Nephron progenitor cell (in vitro differentiated cells): Measurements from ENCODE around the gene PALLD.
"Not testable (repeated sequence)": the region's sequence is repeated elsewhere in the genome, so short reads cannot be mapped to it uniquely, and the experiment has no call there.

ENCODE experiments used
- DNase-seq: peaks from one replicate; pipeline ENCODE4 v3.0.0; 2021
- H3K27ac Mint-ChIP-seq: 2 replicates; pipeline ENCODE4 v1.8.0; 2021; ENCODE audit warnings: mild to moderate bottlenecking, moderate library complexity, mixed read lengths
- H3K27me3 Mint-ChIP-seq: 2 replicates; pipeline ENCODE4 v1.8.0; 2021; ENCODE audit warnings: mild to moderate bottlenecking, low read depth, mixed read lengths; ENCODE audit not compliant: poor library complexity
- H3K36me3 Mint-ChIP-seq: 2 replicates; pipeline ENCODE4 v1.8.0; 2021; ENCODE audit warnings: low read depth, mixed read lengths
- H3K4me1 Mint-ChIP-seq: 2 replicates; pipeline ENCODE4 v1.8.0; 2021; ENCODE audit warnings: mixed read lengths
- H3K4me3 Mint-ChIP-seq: 2 replicates; pipeline ENCODE4 v1.8.0; 2021; ENCODE audit warnings: mild to moderate bottlenecking, moderate library complexity, mixed read lengths
- H3K9me3 Mint-ChIP-seq: 2 replicates; pipeline ENCODE4 v1.8.0; 2021; ENCODE audit warnings: mild to moderate bottlenecking, moderate library complexity, mixed read lengths
- CTCF ChIP-seq: fragments of 200-600 bp; sonication (generic); IDR thresholded peaks from 2 replicates; pipeline ENCODE4 v1.5.0; 2021; ENCODE audit warnings: antibody characterized with exemption

Gene PALLD

DNA sequence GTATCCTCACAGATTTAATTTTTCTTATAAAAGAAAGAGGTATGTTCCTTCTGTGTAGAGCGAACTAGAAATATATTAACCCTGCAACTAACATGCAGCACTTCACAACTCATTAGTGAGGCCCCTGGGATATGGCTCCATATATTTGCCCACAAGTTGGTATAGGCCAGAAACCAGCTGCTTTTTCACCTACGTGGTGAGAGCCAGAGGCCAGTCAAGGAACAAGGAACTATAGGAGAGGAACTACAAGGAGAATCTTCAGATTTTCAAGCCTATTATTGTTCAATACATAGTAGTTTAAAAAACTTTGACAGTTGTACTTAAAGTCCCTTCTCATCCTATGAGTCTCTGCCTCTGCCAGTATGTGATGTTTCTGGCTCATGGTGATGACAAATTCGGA is 307.3 kb downstream of the PALLD start:
- Mint-ChIP-seq H3K27me3 (peaks cover 2% of the 10 kb centered on the region), H3K36me3 (peaks cover 19% of the 10 kb centered on the region), H3K4me1 (peaks cover 24% of the 10 kb centered on the region), H3K9me3 (no peaks in the 10 kb centered on the region), H3K4me3 (no peak overlapping the region), H3K27ac (no peak overlapping the region)
- TF ChIP-seq CTCF: no peak
- no peak for DNase-seq

GRCh38 chr4:168805341-168805740 is 308.5 kb downstream of the PALLD start:
- Mint-ChIP-seq H3K4me1 (peaks cover 24% of the 10 kb centered on the region), H3K27ac (no peak overlapping the region), H3K36me3 (peaks cover 25% of the 10 kb centered on the region), H3K9me3 (peaks cover 3% of the 10 kb centered on the region), H3K27me3 (peaks cover 4% of the 10 kb centered on the region), H3K4me3 (no peak overlapping the region)
- DNase-seq: no peak
- no peak for TF ChIP-seq CTCF

- not testable (repeated sequence) for H3K4me3 Mint-ChIP-seq, H3K9me3 Mint-ChIP-seq, DNase-seq, H3K27me3 Mint-ChIP-seq
- Mint-ChIP-seq H3K4me1 (peaks cover 28% of the 10 kb centered on the region), H3K27ac (peak overlapping the region; percentile 93), H3K36me3 (peaks cover 25% of the 10 kb centered on the region)
Observed at GRCh38 chr4:168806247-168806646, 309.4 kb downstream of the PALLD start.

DNA sequence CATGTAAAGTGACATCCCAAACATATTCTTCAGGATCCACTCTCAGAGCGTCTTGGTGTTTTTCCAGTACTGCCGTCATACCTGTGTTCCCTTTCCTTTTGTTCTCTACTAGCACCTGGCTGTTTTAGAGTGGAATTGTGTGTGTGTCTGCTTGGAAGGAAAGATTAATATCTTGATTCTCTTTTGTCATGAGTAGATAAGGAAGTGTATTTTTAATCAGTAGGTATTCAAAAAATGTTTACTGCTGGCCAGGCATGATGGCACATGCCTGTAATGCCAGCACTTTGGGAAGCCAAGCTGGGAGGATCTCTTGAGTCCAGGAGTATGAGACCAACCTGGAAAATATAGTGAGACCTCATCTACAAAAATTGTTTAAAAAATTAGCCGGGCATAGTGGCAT is 314.4 kb downstream of the PALLD start:
- no peak for TF ChIP-seq CTCF
- Mint-ChIP-seq H3K27me3 (peaks cover 4% of the 10 kb centered on the region), H3K9me3 (peaks cover 3% of the 10 kb centered on the region), H3K36me3 (peaks cover 14% of the 10 kb centered on the region), H3K4me1 (peaks cover 44% of the 10 kb centered on the region), H3K4me3 (no peak overlapping the region), H3K27ac (peak overlapping the region; percentile 77)
- DNase-seq: no peak

DNA sequence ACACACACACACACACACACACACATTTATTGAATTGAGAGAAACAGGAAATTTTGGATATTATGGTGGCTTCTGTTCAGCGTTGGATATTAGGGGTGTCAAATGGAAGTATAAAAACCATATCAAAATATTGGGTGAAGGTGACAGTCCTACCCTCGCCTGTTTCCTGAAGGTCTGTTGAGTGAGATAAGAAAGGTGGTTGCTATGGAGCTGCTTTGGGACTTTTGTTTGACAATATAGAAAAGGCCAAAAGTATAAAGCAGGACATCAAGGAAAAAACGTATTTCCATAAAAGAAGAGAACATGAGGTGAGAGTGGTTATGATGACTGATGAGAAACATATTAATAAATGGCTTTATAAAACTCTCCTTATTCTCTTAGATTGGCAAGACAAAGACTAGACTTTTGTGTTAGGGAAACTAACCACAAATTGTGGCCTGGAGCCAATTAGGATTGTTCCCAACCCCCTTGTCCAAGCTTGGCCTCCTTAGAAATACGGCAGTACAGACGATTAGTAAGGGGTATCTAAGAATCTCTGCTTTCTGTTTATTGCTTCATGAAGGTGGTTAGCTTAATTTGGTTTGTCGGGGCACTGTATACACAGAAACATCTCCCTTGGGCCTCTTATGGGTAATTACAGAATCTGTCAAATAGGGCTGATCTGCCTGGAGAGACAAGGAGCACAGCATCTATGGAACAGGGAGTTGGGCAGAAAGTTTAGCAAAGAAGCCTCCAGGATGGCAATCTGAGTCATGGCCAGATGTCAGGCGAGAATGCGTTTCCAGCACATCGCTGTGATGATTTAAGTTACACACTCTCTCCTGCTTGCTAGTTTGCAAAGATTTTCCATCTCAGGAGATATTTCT is 315.2 kb downstream of the PALLD start:
- Mint-ChIP-seq H3K4me1 (peaks cover 49% of the 10 kb centered on the region), H3K4me3 (no peak overlapping the region)

GRCh38 chr4:168812806-168813205 is 316.0 kb downstream of the PALLD start:
- H3K4me1 Mint-ChIP-seq: peaks cover 57% of the 10 kb centered on the region
- TF ChIP-seq CTCF: no peak
- H3K27me3 Mint-ChIP-seq: peaks cover 8% of the 10 kb centered on the region
- peaks cover 3% of the 10 kb centered on the region for H3K9me3 Mint-ChIP-seq
- DNase-seq: no peak
- peaks cover 5% of the 10 kb centered on the region for H3K36me3 Mint-ChIP-seq
- peak overlapping the region; percentile 52 for H3K27ac Mint-ChIP-seq
- no peak overlapping the region for H3K4me3 Mint-ChIP-seq

More for the DNA sequence above, 315.2 kb downstream of the PALLD start:
- TF ChIP-seq CTCF: no peak
- H3K9me3 Mint-ChIP-seq: peaks cover 3% of the 10 kb centered on the region
- DNase-seq: no peak
- H3K36me3 Mint-ChIP-seq: peaks cover 7% of the 10 kb centered on the region
- peaks cover 8% of the 10 kb centered on the region for H3K27me3 Mint-ChIP-seq
- H3K27ac Mint-ChIP-seq: peak overlapping the region; percentile 52
